Thoracic aorta (tissue), 2 donors: ENCODE results near the gene TSG101. TPM values are rescaled to one million over a fixed set of nuclear protein-coding genes. Genes with fewer than 3 reads are reported as not detected.

Source experiments
- ATAC-seq: fragments of 150-250 bp; one replicate; pipeline ENCODE4 v1.8.0; 2017; ENCODE audit warnings: low read depth; ENCODE audit not compliant: insufficient number of reproducible peaks, low FRiP score
- DNase-seq: peaks from one replicate; pipeline ENCODE4 v3.0.0-alpha.2; 2020; ENCODE audit warnings: low spot score
- H3K27ac ChIP-seq, 2 donors: fragments of 200-600 bp; sonication (generic); 1 replicate in 1 of 2; 2 replicates in 1 of 2; pipeline ENCODE4 v1.5.1; 2016; ENCODE audit warnings: mild to moderate bottlenecking in 2 of 2, moderate library complexity in 2 of 2
- H3K27me3 ChIP-seq: fragments of 200-600 bp; sonication (generic); replicated peaks from 2 replicates; pipeline ENCODE4 v1.6.0; 2016; ENCODE audit warnings: mild to moderate bottlenecking; ENCODE audit not compliant: insufficient read depth
- H3K36me3 ChIP-seq: fragments of 200-600 bp; sonication (generic); one replicate; pipeline ENCODE4 v1.5.1; 2016
- H3K4me1 ChIP-seq, 2 donors: fragments of 200-600 bp; sonication (generic); 1 replicate in 1 of 2; 2 replicates in 1 of 2; pipeline versions ENCODE4 v1.5.1 to v1.6.0; 2016; ENCODE audit warnings: low read depth in 2 of 2, mild to moderate bottlenecking in 1 of 2; ENCODE audit not compliant: control insufficient read depth in 1 of 2
- H3K4me3 ChIP-seq: fragments of 200-600 bp; sonication (generic); 2 replicates; pipeline ENCODE4 v1.5.1; 2016; ENCODE audit warnings: mild to moderate bottlenecking
- H3K9me3 ChIP-seq: fragments of 200-600 bp; sonication (generic); 2 replicates; pipeline ENCODE4 v1.5.1; 2016
- total RNA-seq, 2 donors: library from RNA; depleted of rRNA; stranded (reverse); fragments of >200 nt; gene quantifications; one replicate each; pipeline versions ENCODE4 v1.1.0 to v1.2.3, GENCODE V29; 2016
- TF ChIP-seq, protein P1 (sequence below): fragments of 200-600 bp; sonication (generic); IDR thresholded peaks from one replicate; pipeline ENCODE4 v1.5.1; 2019; ENCODE audit warnings: antibody characterized with exemption

TSG101 gene
- total RNA-seq, 2 donors from 2014 or later: 67.0 to 68.4 TPM

DNA sequence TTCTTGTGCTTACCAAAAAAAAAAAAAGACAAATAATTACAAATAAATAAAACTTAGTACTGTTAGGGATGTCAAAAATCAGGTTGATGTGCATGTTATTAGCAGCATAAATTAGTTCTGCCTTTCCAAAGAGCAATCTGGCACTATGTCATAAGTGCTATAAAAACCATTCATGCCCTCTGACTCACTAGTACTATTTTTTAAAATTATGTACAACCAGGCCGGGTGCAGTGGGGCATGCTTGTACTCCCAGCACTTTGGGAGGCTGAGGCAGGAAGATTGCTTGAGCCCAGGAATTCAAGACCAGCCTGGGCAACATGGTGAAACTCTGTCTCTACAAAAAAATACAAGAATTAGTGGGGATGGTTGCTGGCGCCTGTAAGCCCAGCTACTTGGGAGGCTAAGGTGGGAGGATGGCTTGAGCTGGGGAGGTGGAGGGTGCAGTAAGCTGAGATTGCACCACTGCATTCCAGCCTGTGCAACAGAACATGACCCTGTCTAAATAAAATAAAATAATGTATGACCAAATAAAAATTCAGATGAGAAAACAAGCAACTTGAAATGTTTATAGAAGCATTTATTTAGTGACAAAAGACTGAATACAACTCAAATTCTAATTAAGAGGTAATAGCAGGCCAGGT is 36.5 kb upstream of the TSG101 start:
- peaks cover 30% of the 10 kb centered on the region for H3K36me3 ChIP-seq
- no peaks in the 10 kb centered on the region for H3K9me3 ChIP-seq
- DNase-seq (no peak), ATAC-seq (no peak)
- no peaks in the 10 kb centered on the region for H3K4me1 ChIP-seq
- no peak overlapping the region for H3K4me3 ChIP-seq
- TF ChIP-seq, protein P1, sequence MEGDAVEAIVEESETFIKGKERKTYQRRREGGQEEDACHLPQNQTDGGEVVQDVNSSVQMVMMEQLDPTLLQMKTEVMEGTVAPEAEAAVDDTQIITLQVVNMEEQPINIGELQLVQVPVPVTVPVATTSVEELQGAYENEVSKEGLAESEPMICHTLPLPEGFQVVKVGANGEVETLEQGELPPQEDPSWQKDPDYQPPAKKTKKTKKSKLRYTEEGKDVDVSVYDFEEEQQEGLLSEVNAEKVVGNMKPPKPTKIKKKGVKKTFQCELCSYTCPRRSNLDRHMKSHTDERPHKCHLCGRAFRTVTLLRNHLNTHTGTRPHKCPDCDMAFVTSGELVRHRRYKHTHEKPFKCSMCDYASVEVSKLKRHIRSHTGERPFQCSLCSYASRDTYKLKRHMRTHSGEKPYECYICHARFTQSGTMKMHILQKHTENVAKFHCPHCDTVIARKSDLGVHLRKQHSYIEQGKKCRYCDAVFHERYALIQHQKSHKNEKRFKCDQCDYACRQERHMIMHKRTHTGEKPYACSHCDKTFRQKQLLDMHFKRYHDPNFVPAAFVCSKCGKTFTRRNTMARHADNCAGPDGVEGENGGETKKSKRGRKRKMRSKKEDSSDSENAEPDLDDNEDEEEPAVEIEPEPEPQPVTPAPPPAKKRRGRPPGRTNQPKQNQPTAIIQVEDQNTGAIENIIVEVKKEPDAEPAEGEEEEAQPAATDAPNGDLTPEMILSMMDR: no peak
- no peak overlapping the region for H3K27ac ChIP-seq
- H3K27me3 ChIP-seq: no peaks in the 10 kb centered on the region

GRCh38 chr11:18548001-18548400 is 21.3 kb upstream of the TSG101 start:
- no peak for ATAC-seq
- H3K4me1 ChIP-seq: no peaks in the 10 kb centered on the region
- H3K36me3 ChIP-seq: peaks cover 35% of the 10 kb centered on the region

DNA sequence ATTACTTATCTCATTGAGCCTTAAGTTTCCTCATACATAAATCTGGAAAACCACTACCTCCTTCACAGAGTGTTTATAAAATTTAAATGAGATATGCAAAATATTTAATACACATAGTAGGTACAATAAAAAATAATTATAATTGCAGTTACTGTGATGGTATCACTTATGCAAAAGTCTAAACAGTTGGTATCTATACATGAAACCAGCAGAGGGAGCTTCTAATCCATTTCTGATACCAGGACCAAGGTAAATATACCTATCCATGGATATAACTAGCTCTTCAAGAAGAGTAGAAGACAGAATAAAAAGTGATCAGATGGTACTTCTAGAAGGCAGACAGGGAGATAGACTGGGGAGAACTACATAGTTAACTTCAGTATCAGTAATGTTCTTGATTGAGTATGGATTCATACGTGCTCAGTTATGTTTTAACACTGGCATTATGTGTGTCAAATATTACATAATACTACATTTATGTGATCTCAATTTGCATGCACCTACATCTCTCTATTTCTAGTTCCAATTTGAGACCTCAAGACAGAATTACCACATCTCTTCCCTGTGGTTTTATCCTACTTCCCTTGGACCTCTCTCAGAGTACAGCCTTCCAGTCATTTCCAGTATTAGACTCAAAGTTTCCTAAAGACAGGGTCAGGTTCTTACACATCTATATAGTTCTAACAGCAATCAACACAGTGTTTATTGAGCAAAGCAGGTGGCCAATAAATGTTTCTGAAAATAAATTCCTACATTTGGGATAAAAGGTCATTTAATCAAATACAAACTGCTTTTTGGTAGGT is 13.7 kb upstream of the TSG101 start:
- no peak for ATAC-seq
- no peaks in the 10 kb centered on the region for H3K4me1 ChIP-seq

More at GRCh38 chr11:18548001-18548400, 21.3 kb upstream of the TSG101 start:
- TF ChIP-seq, protein P1: no peak
- no peak for DNase-seq
- H3K4me3 ChIP-seq: no peak overlapping the region
- H3K27me3 ChIP-seq: no peaks in the 10 kb centered on the region
- H3K27ac ChIP-seq: no peak overlapping the region
- no peaks in the 10 kb centered on the region for H3K9me3 ChIP-seq

GRCh38 chr11:18536209-18536608 is 9.5 kb upstream of the TSG101 start:
- no peaks in the 10 kb centered on the region for H3K36me3 ChIP-seq
- H3K27me3 ChIP-seq: no peaks in the 10 kb centered on the region
- H3K4me1 ChIP-seq: no peaks in the 10 kb centered on the region
- DNase-seq: no peak
- H3K4me3 ChIP-seq: no peak overlapping the region
- TF ChIP-seq, protein P1: no peak
- H3K9me3 ChIP-seq: no peaks in the 10 kb centered on the region
- no peak overlapping the region for H3K27ac ChIP-seq
- no peak for ATAC-seq

More for the DNA sequence above, 13.7 kb upstream of the TSG101 start:
- no peak overlapping the region for H3K27ac ChIP-seq
- TF ChIP-seq, protein P1: no peak
- H3K4me3 ChIP-seq: no peak overlapping the region
- peaks cover 14% of the 10 kb centered on the region for H3K36me3 ChIP-seq
- H3K27me3 ChIP-seq: no peaks in the 10 kb centered on the region
- DNase-seq: no peak
- H3K9me3 ChIP-seq: no peaks in the 10 kb centered on the region

GRCh38 chr11:18534245-18534644 is 7.5 kb upstream of the TSG101 start:
- DNase-seq (no peak), ATAC-seq (no peak)

More at GRCh38 chr11:18534245-18534644, 7.5 kb upstream of the TSG101 start:
- no peaks in the 10 kb centered on the region for H3K4me1 ChIP-seq
- H3K36me3 ChIP-seq: no peaks in the 10 kb centered on the region
- H3K27ac ChIP-seq: no peak overlapping the region
- no peaks in the 10 kb centered on the region for H3K9me3 ChIP-seq
- H3K27me3 ChIP-seq: no peaks in the 10 kb centered on the region
- TF ChIP-seq, protein P1: no peak
- H3K4me3 ChIP-seq: no peak overlapping the region
